ENCODE measurements around the gene CNGA2.

Gene CNGA2

GRCh38 chrX:151746502-151746901 lies 12.0 kb downstream of the CNGA2 start:
- intact Hi-C loops (cut with micrococcal nuclease) = no loop called here
- H3K27me3 Mint-ChIP-seq = no peaks in the 10 kb centered on the region
- H3K9me3 Mint-ChIP-seq = no peaks in the 10 kb centered on the region
- no peaks in the 10 kb centered on the region for H3K36me3 Mint-ChIP-seq (ENCODE audit: low read depth)
- no peak overlapping the region for H3K4me3 Mint-ChIP-seq
- no peaks in the 10 kb centered on the region for H3K4me1 Mint-ChIP-seq (ENCODE audit: low read depth)
- H3K27ac Mint-ChIP-seq = no peak overlapping the region

GRCh38 chrX:151750511-151750910 lies 16.0 kb downstream of the CNGA2 start:
- no peak overlapping the region for H3K27ac Mint-ChIP-seq
- H3K27me3 Mint-ChIP-seq = no peaks in the 10 kb centered on the region
- no peaks in the 10 kb centered on the region for H3K9me3 Mint-ChIP-seq
- no peak overlapping the region for H3K4me3 Mint-ChIP-seq
- no peaks in the 10 kb centered on the region for H3K4me1 Mint-ChIP-seq (ENCODE audit: low read depth)
- intact Hi-C loops (cut with micrococcal nuclease) = no loop called here
- no peaks in the 10 kb centered on the region for H3K36me3 Mint-ChIP-seq (ENCODE audit: low read depth)

- Mint-ChIP-seq H3K36me3 (ENCODE audit: low read depth) (no peaks in the 10 kb centered on the region), H3K4me1 (ENCODE audit: low read depth) (no peaks in the 10 kb centered on the region), H3K27me3 (no peaks in the 10 kb centered on the region), H3K4me3 (no peak overlapping the region), H3K9me3 (no peaks in the 10 kb centered on the region), H3K27ac (no peak overlapping the region)
- intact Hi-C loops (cut with micrococcal nuclease) = no loop called here
Measured at GRCh38 chrX:151752847-151753246, 18.3 kb downstream of the CNGA2 start.

- Mint-ChIP-seq H3K9me3 (no peaks in the 10 kb centered on the region), H3K27ac (no peak overlapping the region), H3K27me3 (no peaks in the 10 kb centered on the region), H3K4me1 (ENCODE audit: low read depth) (no peaks in the 10 kb centered on the region), H3K4me3 (no peak overlapping the region), H3K36me3 (ENCODE audit: low read depth) (no peaks in the 10 kb centered on the region)
- intact Hi-C loops (cut with micrococcal nuclease) = no loop called here
Measured at GRCh38 chrX:151753313-151754046, 18.9 kb downstream of the CNGA2 start.

- Mint-ChIP-seq H3K4me1 (ENCODE audit: low read depth) (no peaks in the 10 kb centered on the region), H3K36me3 (ENCODE audit: low read depth) (no peaks in the 10 kb centered on the region), H3K4me3 (no peak overlapping the region), H3K9me3 (no peaks in the 10 kb centered on the region), H3K27me3 (no peaks in the 10 kb centered on the region), H3K27ac (no peak overlapping the region)
- intact Hi-C loops (cut with micrococcal nuclease) = no loop called here
Measured at GRCh38 chrX:151754047-151754429, 19.5 kb downstream of the CNGA2 start.

- Mint-ChIP-seq H3K27me3 (no peaks in the 10 kb centered on the region), H3K36me3 (ENCODE audit: low read depth) (no peaks in the 10 kb centered on the region), H3K4me3 (no peak overlapping the region), H3K27ac (no peak overlapping the region), H3K9me3 (no peaks in the 10 kb centered on the region), H3K4me1 (ENCODE audit: low read depth) (no peaks in the 10 kb centered on the region)
- intact Hi-C loops (cut with micrococcal nuclease) = no loop called here
Measured at GRCh38 chrX:151754641-151755215, 20.2 kb downstream of the CNGA2 start.

GRCh38 chrX:151759041-151759708 lies 24.6 kb downstream of the CNGA2 start:
- Mint-ChIP-seq H3K4me3 (no peak overlapping the region), H3K36me3 (ENCODE audit: low read depth) (no peaks in the 10 kb centered on the region), H3K9me3 (no peaks in the 10 kb centered on the region), H3K27me3 (no peaks in the 10 kb centered on the region), H3K27ac (no peak overlapping the region), H3K4me1 (ENCODE audit: low read depth) (no peaks in the 10 kb centered on the region)
- intact Hi-C loops (cut with micrococcal nuclease) = no loop called here

GRCh38 chrX:151762802-151763201 lies 28.3 kb downstream of the CNGA2 start:
- no peak overlapping the region for H3K4me3 Mint-ChIP-seq

GRCh38 chrX:151763711-151764110 lies 29.2 kb downstream of the CNGA2 start:
- Mint-ChIP-seq H3K4me1 (ENCODE audit: low read depth) (no peaks in the 10 kb centered on the region), H3K36me3 (ENCODE audit: low read depth) (no peaks in the 10 kb centered on the region), H3K27me3 (no peaks in the 10 kb centered on the region), H3K4me3 (no peak overlapping the region), H3K27ac (no peak overlapping the region), H3K9me3 (no peaks in the 10 kb centered on the region)
- intact Hi-C loops (cut with micrococcal nuclease) = no loop called here

More at GRCh38 chrX:151762802-151763201, 28.3 kb downstream of the CNGA2 start:
- no peak overlapping the region for H3K27ac Mint-ChIP-seq
- H3K36me3 Mint-ChIP-seq (ENCODE audit: low read depth) = no peaks in the 10 kb centered on the region
- H3K27me3 Mint-ChIP-seq = no peaks in the 10 kb centered on the region
- no peaks in the 10 kb centered on the region for H3K4me1 Mint-ChIP-seq (ENCODE audit: low read depth)
- intact Hi-C loops (cut with micrococcal nuclease) = no loop called here
- H3K9me3 Mint-ChIP-seq = no peaks in the 10 kb centered on the region

GRCh38 chrX:151765026-151765425 lies 30.5 kb downstream of the CNGA2 start:
- Mint-ChIP-seq H3K4me3 (no peak overlapping the region), H3K9me3 (no peaks in the 10 kb centered on the region), H3K27ac (no peak overlapping the region), H3K4me1 (ENCODE audit: low read depth) (no peaks in the 10 kb centered on the region), H3K36me3 (ENCODE audit: low read depth) (no peaks in the 10 kb centered on the region), H3K27me3 (no peaks in the 10 kb centered on the region)
- intact Hi-C loops (cut with micrococcal nuclease) = no loop called here

GRCh38 chrX:151771726-151772125 lies 37.2 kb downstream of the CNGA2 start:
- H3K9me3 Mint-ChIP-seq = no peaks in the 10 kb centered on the region
- H3K4me3 Mint-ChIP-seq = no peak overlapping the region
- no peaks in the 10 kb centered on the region for H3K36me3 Mint-ChIP-seq (ENCODE audit: low read depth)
- intact Hi-C loops (cut with micrococcal nuclease) = no loop called here
- H3K27ac Mint-ChIP-seq = no peak overlapping the region
- H3K27me3 Mint-ChIP-seq = no peaks in the 10 kb centered on the region
- H3K4me1 Mint-ChIP-seq (ENCODE audit: low read depth) = no peaks in the 10 kb centered on the region

GRCh38 chrX:151773434-151773833 lies 38.9 kb downstream of the CNGA2 start:
- Mint-ChIP-seq H3K27me3 (no peaks in the 10 kb centered on the region), H3K4me3 (no peak overlapping the region), H3K27ac (no peak overlapping the region), H3K36me3 (ENCODE audit: low read depth) (no peaks in the 10 kb centered on the region), H3K4me1 (ENCODE audit: low read depth) (no peaks in the 10 kb centered on the region), H3K9me3 (no peaks in the 10 kb centered on the region)
- intact Hi-C loops (cut with micrococcal nuclease) = no loop called here

- no peaks in the 10 kb centered on the region for H3K27me3 Mint-ChIP-seq
- no peak overlapping the region for H3K27ac Mint-ChIP-seq
- intact Hi-C loops (cut with micrococcal nuclease) = no loop called here
- H3K9me3 Mint-ChIP-seq = no peaks in the 10 kb centered on the region
- no peaks in the 10 kb centered on the region for H3K36me3 Mint-ChIP-seq (ENCODE audit: low read depth)
- no peaks in the 10 kb centered on the region for H3K4me1 Mint-ChIP-seq (ENCODE audit: low read depth)
- H3K4me3 Mint-ChIP-seq = no peak overlapping the region
Measured at GRCh38 chrX:151774421-151774820, 39.9 kb downstream of the CNGA2 start.

GRCh38 chrX:151776181-151776731 lies 41.7 kb downstream of the CNGA2 start:
- no peaks in the 10 kb centered on the region for H3K9me3 Mint-ChIP-seq
- no peaks in the 10 kb centered on the region for H3K4me1 Mint-ChIP-seq (ENCODE audit: low read depth)
- no peak overlapping the region for H3K4me3 Mint-ChIP-seq
- H3K36me3 Mint-ChIP-seq (ENCODE audit: low read depth) = no peaks in the 10 kb centered on the region
- H3K27me3 Mint-ChIP-seq = no peaks in the 10 kb centered on the region
- intact Hi-C loops (cut with micrococcal nuclease) = no loop called here
- no peak overlapping the region for H3K27ac Mint-ChIP-seq

Measured in dendritic cell treated with granulocyte-macrophage colony-stimulating factor and Interleukin-4, amounts not matched to agents 40 ng/mL and 50 ng/mL, for 4 days (primary cell).